GM12873 (cell line): Measurements from ENCODE around the gene INSYN2B.

ENCODE experiments used
- CTCF ChIP-seq: IDR thresholded peaks from 2 replicates; pipeline ENCODE4 v1.5.1; 2012; ENCODE audit warnings: low read depth, mild to moderate bottlenecking, moderate library complexity, low read length, control low read depth; ENCODE audit not compliant: insufficient read depth; ENCODE audit errors: missing control alignments

The INSYN2B gene

GRCh38 chr5:169944115-169944514 is 36.2 kb downstream of the INSYN2B start:
- no peak for TF ChIP-seq CTCF

GRCh38 chr5:169943026-169943425 is 37.3 kb downstream of the INSYN2B start:
- no peak for TF ChIP-seq CTCF

- TF ChIP-seq CTCF, result no peak
Observed at GRCh38 chr5:169942181-169942580, 38.1 kb downstream of the INSYN2B start.

- no peak for TF ChIP-seq CTCF
Observed at GRCh38 chr5:169941542-169941941, 38.8 kb downstream of the INSYN2B start.

- no peak for TF ChIP-seq CTCF
Observed at GRCh38 chr5:169939731-169940130, 40.6 kb downstream of the INSYN2B start.

GRCh38 chr5:169938439-169938838 is 41.9 kb downstream of the INSYN2B start:
- TF ChIP-seq CTCF, result no peak

- no peak for TF ChIP-seq CTCF
Observed at GRCh38 chr5:169935762-169936161, 44.5 kb downstream of the INSYN2B start.

- no peak for TF ChIP-seq CTCF
Observed at GRCh38 chr5:169934990-169935389, 45.3 kb downstream of the INSYN2B start.
